ENCODE results near the gene COX20.

- TF ChIP-seq, protein P1, sequence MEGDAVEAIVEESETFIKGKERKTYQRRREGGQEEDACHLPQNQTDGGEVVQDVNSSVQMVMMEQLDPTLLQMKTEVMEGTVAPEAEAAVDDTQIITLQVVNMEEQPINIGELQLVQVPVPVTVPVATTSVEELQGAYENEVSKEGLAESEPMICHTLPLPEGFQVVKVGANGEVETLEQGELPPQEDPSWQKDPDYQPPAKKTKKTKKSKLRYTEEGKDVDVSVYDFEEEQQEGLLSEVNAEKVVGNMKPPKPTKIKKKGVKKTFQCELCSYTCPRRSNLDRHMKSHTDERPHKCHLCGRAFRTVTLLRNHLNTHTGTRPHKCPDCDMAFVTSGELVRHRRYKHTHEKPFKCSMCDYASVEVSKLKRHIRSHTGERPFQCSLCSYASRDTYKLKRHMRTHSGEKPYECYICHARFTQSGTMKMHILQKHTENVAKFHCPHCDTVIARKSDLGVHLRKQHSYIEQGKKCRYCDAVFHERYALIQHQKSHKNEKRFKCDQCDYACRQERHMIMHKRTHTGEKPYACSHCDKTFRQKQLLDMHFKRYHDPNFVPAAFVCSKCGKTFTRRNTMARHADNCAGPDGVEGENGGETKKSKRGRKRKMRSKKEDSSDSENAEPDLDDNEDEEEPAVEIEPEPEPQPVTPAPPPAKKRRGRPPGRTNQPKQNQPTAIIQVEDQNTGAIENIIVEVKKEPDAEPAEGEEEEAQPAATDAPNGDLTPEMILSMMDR (IDR thresholded peaks at IDR 0.05; ENCODE audit: insufficient read depth, low read length, poor library complexity, severe bottlenecking): no peak
- no peak for TF ChIP-seq EZH2phosphoT487 (conservative IDR thresholded peaks at IDR 0.05; ENCODE audit: low read length)
These were observed 40.9 kb downstream of the COX20 start for GRCh38 chr1:244876228-244876910.

All from SU-DHL-6 (cell line).